T-helper 1 cell treated with Interleukin-12 subunit alpha and Interleukin-12 subunit beta and Interleukin-4 antibody, amounts not matched to agents 30 μg/mL and 1 μg/mL, for 36 hours (primary cell): ENCODE results near the gene IRGC.

Experiments used
- H3K27ac Mint-ChIP-seq: one replicate; pipeline ENCODE4 v1.8.0; 2021; ENCODE audit warnings: mild to moderate bottlenecking, mixed read lengths
- H3K27me3 Mint-ChIP-seq: one replicate; pipeline ENCODE4 v1.8.0; 2021; ENCODE audit warnings: low read depth, mixed read lengths
- H3K36me3 Mint-ChIP-seq: one replicate; pipeline ENCODE4 v1.8.0; 2021; ENCODE audit warnings: low read depth, mixed read lengths
- H3K4me1 Mint-ChIP-seq: one replicate; pipeline ENCODE4 v1.8.0; 2021; ENCODE audit warnings: low read depth, mixed read lengths
- H3K4me3 Mint-ChIP-seq: one replicate; pipeline ENCODE4 v1.8.0; 2021; ENCODE audit warnings: mild to moderate bottlenecking, moderate library complexity, mixed read lengths
- H3K9me3 Mint-ChIP-seq: one replicate; pipeline ENCODE4 v1.8.0; 2021; ENCODE audit warnings: mixed read lengths

IRGC gene

DNA sequence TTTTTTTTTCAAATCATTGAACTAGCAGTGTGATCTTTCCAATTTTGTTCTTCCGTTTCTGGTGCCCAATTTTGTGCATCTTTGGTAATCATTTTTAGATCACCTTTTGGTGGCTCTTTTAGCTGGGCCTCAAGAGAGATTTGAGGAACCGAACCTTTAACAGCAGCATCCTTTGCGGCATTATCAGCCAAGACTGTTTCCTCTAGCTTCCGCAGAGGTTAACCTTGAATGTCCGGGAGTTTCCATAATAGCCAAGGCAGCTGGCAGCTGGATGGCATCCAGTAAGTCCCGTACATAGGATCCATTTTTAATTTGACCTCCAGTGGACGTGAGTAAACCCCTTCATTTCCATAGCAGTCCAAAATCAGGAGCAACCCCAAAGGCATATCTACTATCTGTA is 9.6 kb downstream of the IRGC start:
- Mint-ChIP-seq H3K36me3 (peaks cover 15% of the 10 kb centered on the region), H3K27me3 (no peaks in the 10 kb centered on the region), H3K4me1 (peaks cover 4% of the 10 kb centered on the region), H3K9me3 (no peaks in the 10 kb centered on the region), H3K27ac (no peak overlapping the region), H3K4me3 (no peak overlapping the region)

DNA sequence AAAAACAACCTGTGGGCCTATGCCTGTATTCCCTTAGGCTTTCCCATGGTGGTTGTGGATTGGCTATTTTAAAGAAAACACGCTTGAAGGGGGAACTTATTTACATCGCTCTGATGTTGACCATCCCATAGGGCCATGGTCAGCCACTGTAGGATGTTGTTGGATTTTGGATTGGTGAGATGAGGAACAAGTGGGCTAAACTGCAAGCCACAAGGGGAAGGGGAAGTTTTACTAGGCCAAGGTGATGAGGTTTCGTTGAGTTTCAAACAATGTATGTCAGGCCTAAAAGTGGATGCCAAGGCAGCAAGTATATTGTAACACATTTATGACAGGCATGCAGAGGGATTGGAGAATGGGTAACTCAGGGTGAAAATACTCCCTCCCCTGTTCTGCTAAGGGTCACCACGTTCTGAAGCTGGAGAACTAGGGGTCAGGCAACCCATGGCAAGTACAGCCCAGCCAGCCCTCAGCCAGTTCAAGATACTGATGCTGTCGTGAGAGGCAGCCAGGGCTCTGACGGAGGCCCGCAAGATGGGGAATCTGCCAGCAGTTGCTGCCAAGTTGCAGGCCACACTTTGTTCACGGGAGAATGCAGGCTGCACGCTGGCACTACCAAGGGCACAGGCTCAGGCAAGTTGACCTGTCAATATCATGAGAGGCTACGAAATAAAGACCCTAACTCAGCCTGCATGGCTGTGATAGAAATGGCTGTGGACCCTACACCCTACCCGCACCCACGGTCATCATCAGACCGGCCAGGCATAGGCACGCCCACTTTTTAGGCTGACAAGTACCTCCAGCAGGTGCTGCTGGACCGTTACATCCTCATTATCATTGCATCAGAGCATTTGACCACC is 11.1 kb downstream of the IRGC start:
- H3K9me3 Mint-ChIP-seq, result no peaks in the 10 kb centered on the region
- H3K27me3 Mint-ChIP-seq, result no peaks in the 10 kb centered on the region
- no peak overlapping the region for H3K27ac Mint-ChIP-seq
- peaks cover 21% of the 10 kb centered on the region for H3K36me3 Mint-ChIP-seq
- H3K4me1 Mint-ChIP-seq, result peaks cover 4% of the 10 kb centered on the region
- no peak overlapping the region for H3K4me3 Mint-ChIP-seq

DNA sequence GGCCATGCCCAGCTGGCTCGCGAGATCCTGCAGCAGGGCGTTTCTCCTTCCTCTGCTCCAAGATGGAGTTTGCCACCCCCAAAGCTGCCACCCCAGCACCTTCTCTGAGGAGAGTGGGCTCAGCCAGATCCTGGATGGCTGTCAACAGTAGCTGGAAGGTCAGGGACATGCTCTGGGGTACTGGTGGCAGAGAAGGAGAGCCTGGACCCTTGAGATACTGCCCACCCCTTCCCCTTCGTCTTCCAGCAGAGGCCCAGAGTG is 11.6 kb downstream of the IRGC start:
- H3K4me1 Mint-ChIP-seq, result peaks cover 4% of the 10 kb centered on the region
- no peak overlapping the region for H3K27ac Mint-ChIP-seq
- no peaks in the 10 kb centered on the region for H3K9me3 Mint-ChIP-seq
- no peaks in the 10 kb centered on the region for H3K27me3 Mint-ChIP-seq
- H3K36me3 Mint-ChIP-seq, result peaks cover 27% of the 10 kb centered on the region
- H3K4me3 Mint-ChIP-seq, result no peak overlapping the region

DNA sequence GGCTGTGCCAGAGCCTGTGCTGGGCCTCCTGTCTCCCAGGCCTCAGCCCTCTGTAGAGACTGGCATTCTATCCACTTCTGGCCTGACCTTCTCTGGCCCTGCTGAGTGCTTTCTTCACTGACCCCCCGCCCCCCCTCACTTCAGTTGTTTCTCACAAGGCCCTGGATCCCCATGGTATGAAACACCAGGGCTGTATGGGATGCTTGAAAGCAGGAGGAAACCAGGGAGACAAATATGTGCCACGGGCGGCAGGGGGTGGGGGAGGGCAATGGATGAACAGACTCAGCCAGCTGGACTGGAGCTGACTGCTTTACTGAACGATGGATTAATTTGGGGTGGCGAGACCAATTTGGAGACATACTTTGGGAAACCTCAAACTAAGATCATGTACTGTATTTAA is 14.0 kb downstream of the IRGC start:
- H3K4me3 Mint-ChIP-seq, result no peak overlapping the region
- peaks cover 4% of the 10 kb centered on the region for H3K4me1 Mint-ChIP-seq
- H3K27me3 Mint-ChIP-seq, result no peaks in the 10 kb centered on the region
- H3K9me3 Mint-ChIP-seq, result no peaks in the 10 kb centered on the region
- no peak overlapping the region for H3K27ac Mint-ChIP-seq
- H3K36me3 Mint-ChIP-seq, result peaks cover 35% of the 10 kb centered on the region

DNA sequence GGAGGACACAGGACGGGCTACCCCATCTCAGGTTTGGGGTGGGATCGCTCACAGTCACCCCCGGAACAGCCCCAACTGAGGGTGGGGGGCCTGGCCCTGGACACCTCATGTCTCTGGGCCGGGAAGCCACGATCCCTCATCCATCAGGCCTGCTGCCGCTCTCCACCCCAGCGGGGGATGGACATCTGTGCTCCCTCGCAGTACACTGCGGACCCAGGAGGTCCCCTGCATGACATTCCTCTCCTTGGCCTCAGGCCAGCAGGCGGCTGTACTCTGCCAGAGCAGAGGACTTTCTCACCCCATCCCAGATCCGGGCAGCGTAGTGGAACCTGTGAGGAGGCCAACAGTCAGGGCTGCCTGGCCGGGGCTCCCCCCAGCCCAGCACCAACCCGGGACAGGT is 15.5 kb downstream of the IRGC start:
- Mint-ChIP-seq H3K36me3 (peaks cover 43% of the 10 kb centered on the region), H3K4me3 (no peak overlapping the region), H3K27me3 (no peaks in the 10 kb centered on the region)

DNA sequence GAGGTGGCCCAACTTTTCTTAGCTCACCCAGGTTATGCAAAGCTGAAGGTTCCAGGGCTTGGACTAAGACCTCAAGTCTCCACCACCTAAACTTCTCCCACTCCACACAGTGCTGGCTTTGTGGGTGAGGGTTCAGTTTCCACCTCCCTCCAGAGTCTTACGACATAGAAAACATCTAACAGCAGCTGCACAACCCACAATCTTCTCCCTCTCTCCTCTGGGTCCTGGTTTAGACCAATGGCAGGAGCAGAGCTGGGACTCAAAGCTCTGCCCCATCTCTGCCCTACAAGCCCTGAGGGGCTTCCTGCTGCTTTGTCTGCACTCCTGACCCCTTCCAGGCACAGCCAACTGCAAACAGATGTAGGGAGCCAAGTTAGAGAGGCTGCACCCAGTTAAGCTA is 16.0 kb downstream of the IRGC start:
- H3K4me1 Mint-ChIP-seq, result peaks cover 3% of the 10 kb centered on the region
- H3K4me3 Mint-ChIP-seq, result no peak overlapping the region
- peak overlapping the region; percentile 63 for H3K27ac Mint-ChIP-seq
- no peaks in the 10 kb centered on the region for H3K27me3 Mint-ChIP-seq
- peaks cover 44% of the 10 kb centered on the region for H3K36me3 Mint-ChIP-seq
- H3K9me3 Mint-ChIP-seq, result no peaks in the 10 kb centered on the region

More for the DNA sequence above, 15.5 kb downstream of the IRGC start:
- Mint-ChIP-seq H3K27ac (no peak overlapping the region), H3K4me1 (no peaks in the 10 kb centered on the region), H3K9me3 (no peaks in the 10 kb centered on the region)

DNA sequence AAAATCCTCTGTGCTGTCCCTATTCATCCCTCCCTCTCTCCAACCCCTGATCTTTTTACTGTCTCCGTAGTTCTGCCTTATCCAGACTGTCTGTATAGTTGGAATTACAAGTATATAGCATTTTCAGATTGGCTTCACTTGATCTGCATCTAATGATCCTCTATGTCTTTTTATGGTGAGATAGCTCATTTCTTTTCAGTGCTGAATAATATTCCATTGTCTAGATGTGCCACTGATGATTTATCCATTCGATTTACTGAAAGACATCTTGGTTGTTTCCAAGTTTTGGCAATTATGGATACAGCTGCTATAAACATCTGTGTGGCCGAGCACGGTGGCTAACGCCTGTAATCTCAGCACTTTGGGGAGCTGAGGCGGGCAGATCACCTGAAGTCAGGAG is 19.1 kb downstream of the IRGC start:
- H3K27ac Mint-ChIP-seq, result no peak overlapping the region
- H3K27me3 Mint-ChIP-seq, result no peaks in the 10 kb centered on the region
- peaks cover 48% of the 10 kb centered on the region for H3K36me3 Mint-ChIP-seq
- peaks cover 14% of the 10 kb centered on the region for H3K4me1 Mint-ChIP-seq
- no peak overlapping the region for H3K4me3 Mint-ChIP-seq
- no peaks in the 10 kb centered on the region for H3K9me3 Mint-ChIP-seq

DNA sequence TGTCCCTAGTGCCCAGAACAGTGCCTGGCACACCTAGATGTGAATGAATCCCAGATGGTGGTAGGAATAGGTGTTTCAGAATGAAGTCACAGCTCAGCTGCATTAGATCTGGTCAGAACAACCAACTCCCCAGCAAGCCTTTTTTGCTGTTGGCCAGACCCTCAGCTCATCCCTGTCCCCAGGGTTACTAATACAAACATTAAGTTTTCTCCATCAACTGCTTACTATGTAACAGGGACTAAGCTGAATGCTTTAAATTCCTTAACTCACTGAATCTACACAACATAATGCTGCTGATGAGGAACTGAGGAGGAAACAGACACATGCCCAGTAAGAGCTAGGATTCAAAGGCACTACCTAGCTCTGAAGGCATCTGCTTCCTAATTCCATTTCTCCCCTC is 20.1 kb downstream of the IRGC start:
- Mint-ChIP-seq H3K27me3 (no peaks in the 10 kb centered on the region), H3K4me3 (no peak overlapping the region), H3K4me1 (peaks cover 19% of the 10 kb centered on the region), H3K9me3 (no peaks in the 10 kb centered on the region), H3K27ac (no peak overlapping the region), H3K36me3 (peaks cover 54% of the 10 kb centered on the region)

DNA sequence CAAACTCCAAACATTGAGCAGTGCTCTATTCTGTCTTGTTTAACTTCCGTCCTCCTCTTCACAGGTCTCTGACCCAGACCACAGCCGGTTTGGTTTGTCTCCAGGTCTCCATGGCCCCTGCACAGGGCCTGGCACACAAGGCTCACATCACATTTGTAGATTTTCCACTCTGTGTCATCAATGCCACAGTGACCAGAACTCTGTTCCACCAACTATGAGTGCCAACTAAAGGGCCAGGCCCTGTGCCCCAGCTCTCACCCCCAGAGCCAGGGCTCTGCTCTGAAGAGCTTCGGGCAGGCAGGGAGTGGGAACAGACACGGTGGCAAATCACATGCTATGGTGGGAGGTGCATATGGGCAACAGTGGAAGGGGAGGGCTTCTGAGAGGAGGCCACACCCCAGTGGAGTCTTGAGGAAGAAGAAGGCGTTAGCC is 22.9 kb downstream of the IRGC start:
- Mint-ChIP-seq H3K36me3 (peaks cover 46% of the 10 kb centered on the region), H3K9me3 (no peaks in the 10 kb centered on the region), H3K4me1 (peaks cover 22% of the 10 kb centered on the region), H3K27ac (peak overlapping the region; percentile 38), H3K4me3 (no peak overlapping the region), H3K27me3 (no peaks in the 10 kb centered on the region)

DNA sequence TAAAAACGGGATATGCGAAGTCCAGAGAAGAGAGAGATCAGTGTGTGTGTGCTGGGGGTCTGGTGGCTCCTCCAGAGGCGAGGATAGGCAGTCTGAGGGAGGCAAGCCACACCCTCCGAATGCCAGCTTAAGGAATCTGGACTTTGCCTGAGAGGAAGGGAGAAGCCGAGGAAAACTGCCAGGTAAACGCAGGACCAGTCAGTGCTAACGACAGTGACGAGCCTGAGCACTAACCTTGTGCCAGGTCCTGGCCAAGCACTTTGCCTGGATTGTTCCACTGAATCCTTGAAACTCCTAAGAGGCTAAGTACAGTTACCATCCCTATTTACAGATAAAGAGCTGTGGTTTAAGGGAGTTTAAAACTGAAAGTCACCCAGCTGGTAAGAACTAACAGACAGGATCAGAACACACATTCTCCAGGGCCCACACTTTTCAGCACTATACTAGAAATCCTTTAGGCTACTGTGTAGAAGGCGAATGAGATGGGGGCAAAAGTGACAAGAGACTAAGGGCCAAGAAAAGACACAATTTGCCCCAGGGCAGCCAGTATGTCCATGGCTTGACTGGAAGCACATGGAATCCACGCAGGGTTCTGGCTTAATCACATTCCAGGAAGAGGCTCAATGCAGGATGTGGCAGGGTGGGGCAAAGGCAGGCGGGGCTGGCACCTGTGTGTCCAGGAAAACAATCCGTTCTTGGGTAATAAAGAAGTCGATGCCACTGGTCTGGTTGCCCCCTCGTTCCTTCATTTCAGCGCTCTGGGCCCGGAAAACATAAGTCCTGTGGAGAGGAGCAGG is 23.8 kb downstream of the IRGC start:
- H3K4me3 Mint-ChIP-seq, result no peak overlapping the region
- H3K27ac Mint-ChIP-seq, result peak overlapping the region; percentile 61
- no peaks in the 10 kb centered on the region for H3K27me3 Mint-ChIP-seq
- H3K4me1 Mint-ChIP-seq, result peaks cover 23% of the 10 kb centered on the region
- H3K9me3 Mint-ChIP-seq, result no peaks in the 10 kb centered on the region
- H3K36me3 Mint-ChIP-seq, result peaks cover 53% of the 10 kb centered on the region

DNA sequence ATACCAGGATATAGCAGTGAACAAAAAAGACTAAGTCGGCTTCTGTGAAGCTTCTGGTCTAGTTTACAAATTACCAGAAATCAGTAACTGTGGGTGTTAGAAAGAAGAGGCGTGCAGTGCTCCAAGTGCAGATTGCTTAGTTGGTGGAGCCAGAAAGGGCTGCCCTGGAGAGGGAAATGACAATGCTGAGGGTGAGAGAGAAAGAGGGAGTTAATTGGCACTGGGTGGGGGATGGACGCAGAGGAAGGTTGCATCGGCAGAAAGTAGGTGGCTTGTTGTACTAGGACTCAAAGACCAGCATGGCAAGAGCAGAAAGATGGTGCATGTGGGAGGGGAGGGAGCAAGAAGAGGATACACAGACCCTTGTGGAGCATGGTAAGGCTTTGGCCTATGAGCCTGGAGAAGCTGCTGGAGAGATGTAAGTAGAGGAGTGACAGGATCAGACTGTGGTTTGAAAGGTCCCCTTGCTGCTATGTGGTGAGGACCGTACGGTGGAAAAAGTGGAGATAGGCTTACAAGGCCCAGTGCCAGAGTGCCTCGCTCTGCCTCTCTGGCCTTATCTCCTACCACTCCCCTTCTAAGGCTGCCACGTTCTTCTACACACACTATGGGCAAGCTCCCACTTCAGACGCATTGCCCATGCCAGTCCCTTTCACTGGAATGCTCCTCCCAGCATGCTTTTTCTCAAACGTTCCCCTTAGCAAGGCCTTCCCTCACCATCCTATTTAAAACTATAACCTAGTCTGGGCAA is 25.4 kb downstream of the IRGC start:
- H3K27ac Mint-ChIP-seq, result no peak overlapping the region
- H3K27me3 Mint-ChIP-seq, result no peaks in the 10 kb centered on the region
- peaks cover 56% of the 10 kb centered on the region for H3K36me3 Mint-ChIP-seq
- no peaks in the 10 kb centered on the region for H3K9me3 Mint-ChIP-seq
- no peak overlapping the region for H3K4me3 Mint-ChIP-seq
- peaks cover 27% of the 10 kb centered on the region for H3K4me1 Mint-ChIP-seq

DNA sequence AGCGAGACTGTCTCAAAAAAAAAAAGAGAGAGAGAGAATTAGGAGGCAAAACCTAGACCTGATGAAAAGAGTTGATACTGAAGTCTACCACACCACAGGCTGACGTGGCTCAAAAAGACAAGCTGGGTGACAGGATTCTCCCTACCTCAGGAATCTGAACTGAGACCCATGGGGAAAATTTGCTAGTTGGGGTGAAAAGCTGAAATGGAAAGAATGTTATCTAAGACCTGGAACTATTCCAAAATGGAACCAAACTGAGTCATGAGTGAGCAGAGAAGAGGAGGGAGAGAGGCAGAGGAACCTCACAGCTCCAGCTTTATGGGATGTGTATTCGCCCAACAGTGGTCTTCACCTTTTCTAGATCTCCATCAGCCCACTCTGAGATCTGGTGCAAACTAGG is 27.2 kb downstream of the IRGC start:
- Mint-ChIP-seq H3K9me3 (no peaks in the 10 kb centered on the region), H3K36me3 (peaks cover 55% of the 10 kb centered on the region), H3K4me3 (no peak overlapping the region), H3K27me3 (no peaks in the 10 kb centered on the region), H3K27ac (no peak overlapping the region), H3K4me1 (peaks cover 25% of the 10 kb centered on the region)

DNA sequence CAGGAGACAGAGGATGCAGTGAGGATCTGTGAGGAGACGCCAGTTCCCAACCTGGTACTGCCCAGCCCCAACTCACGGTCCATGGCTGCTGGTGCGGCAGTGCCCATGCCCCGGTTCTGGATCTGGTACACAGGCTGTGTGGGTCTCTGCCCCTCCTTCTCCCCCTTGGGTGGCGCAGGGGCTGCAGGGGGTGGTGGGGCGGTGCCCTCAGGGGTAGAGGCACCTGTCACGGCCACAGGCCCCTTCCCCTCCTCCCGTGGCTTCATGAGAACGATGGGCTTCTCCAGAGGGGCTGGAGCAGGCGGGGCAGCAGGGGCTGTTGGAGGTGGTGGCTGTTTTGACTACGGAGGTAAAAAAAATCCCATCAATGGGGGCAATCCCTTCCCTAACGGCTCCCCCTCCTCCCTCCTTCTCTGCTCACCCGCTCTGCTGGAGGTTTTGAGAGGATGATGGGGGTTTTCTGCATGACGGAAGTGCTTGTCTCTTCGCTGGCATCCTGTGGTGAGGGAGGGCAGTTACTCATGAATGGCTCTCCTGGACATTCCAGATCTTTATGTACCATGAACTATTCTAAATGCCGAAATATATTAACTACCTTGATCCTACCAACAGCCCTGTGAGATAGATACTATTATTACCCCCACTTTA is 31.8 kb downstream of the IRGC start:
- Mint-ChIP-seq H3K27me3 (no peaks in the 10 kb centered on the region), H3K4me3 (no peak overlapping the region), H3K27ac (peak overlapping the region; percentile 74), H3K4me1 (peaks cover 33% of the 10 kb centered on the region), H3K9me3 (no peaks in the 10 kb centered on the region), H3K36me3 (peaks cover 62% of the 10 kb centered on the region)

DNA sequence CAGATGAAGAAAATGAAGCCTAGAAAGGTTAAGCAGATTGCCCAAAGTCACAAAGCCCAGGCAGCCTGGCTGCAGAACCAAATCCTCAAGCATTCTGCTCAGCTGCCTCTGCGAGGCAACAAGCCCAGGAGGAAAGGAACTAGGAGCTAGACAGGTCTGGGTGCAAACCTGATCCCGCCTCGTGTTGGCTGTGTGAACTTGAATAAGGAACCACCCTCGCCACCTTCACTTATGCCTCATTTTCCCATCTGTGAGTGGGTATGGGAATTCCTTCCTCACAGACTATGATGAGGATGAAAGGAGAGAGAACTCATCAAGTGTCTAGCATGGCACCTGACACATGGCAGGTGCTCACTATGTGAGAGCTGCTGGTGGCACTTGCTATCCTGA is 32.3 kb downstream of the IRGC start:
- H3K4me1 Mint-ChIP-seq, result peaks cover 37% of the 10 kb centered on the region
- H3K27me3 Mint-ChIP-seq, result no peaks in the 10 kb centered on the region
- H3K9me3 Mint-ChIP-seq, result no peaks in the 10 kb centered on the region
- peak overlapping the region; percentile 74 for H3K27ac Mint-ChIP-seq
- H3K4me3 Mint-ChIP-seq, result no peak overlapping the region
- H3K36me3 Mint-ChIP-seq, result peaks cover 61% of the 10 kb centered on the region
